Esophagus muscularis mucosa (tissue), 4 donors: ENCODE data around the gene SDK2. TPM values are rescaled to one million over a fixed set of nuclear protein-coding genes. Genes with fewer than 3 reads are reported as not detected.

Experiments used
- DNase-seq: peaks from one replicate; pipeline ENCODE4 v3.0.0-alpha.2; 2017; ENCODE audit errors: extremely low spot score
- H3K27ac ChIP-seq, 4 donors: fragments of 200-600 bp; sonication (generic); replicated peaks in 1 of 4; 1 replicate in 3 of 4; 2 replicates in 1 of 4; pipeline ENCODE4 v1.5.1; 2016 to 2019; ENCODE audit warnings: mild to moderate bottlenecking in 1 of 4
- H3K27me3 ChIP-seq, 4 donors: fragments of 200-600 bp; sonication (generic); one replicate each; pipeline versions ENCODE4 v1.5.1 to v1.6.0; 2016 to 2019
- H3K36me3 ChIP-seq, 4 donors: fragments of 200-600 bp; sonication (generic); one replicate each; pipeline ENCODE4 v1.5.1; 2016 to 2019
- H3K4me1 ChIP-seq, 4 donors: fragments of 200-600 bp; sonication (generic); one replicate each; pipeline ENCODE4 v1.5.1; 2016 to 2019
- H3K4me3 ChIP-seq, 4 donors: fragments of 200-600 bp; sonication (generic); 1 replicate in 2 of 4; 2 replicates in 2 of 4; pipeline ENCODE4 v1.5.1; 2016 to 2019; ENCODE audit warnings: mild to moderate bottlenecking in 4 of 4, moderate library complexity in 1 of 4
- H3K9me3 ChIP-seq, 4 donors: fragments of 200-600 bp; sonication (generic); 1 replicate in 3 of 4; 2 replicates in 1 of 4; pipeline ENCODE4 v1.5.1; 2016 to 2019
- EP300 ChIP-seq: sonication (generic); formaldehyde crosslinking; IDR thresholded peaks from one replicate; pipeline ENCODE4 v1.6.1; 2017; ENCODE audit warnings: antibody characterized with exemption
- POLR2A ChIP-seq: fragments of 450-650 bp; IDR thresholded peaks from one replicate; pipeline ENCODE4 v1.6.1; 2017; ENCODE audit warnings: antibody characterized with exemption, moderate library complexity, mild to moderate bottlenecking, low read depth
- POLR2AphosphoS5 ChIP-seq, 2 donors: sonication (generic); formaldehyde crosslinking; IDR thresholded peaks; one replicate each; pipeline ENCODE4 v1.6.1; 2017; ENCODE audit warnings: antibody characterized with exemption in 2 of 2
- WGBS: methylation state at CpG from one replicate; pipeline ENCODE4 v1.1.5; 2018; 5-methylcytosine and 5-hydroxymethylcytosine counted together
- intact Hi-C: fragments of 100-400 bp; cut with DNase I; formaldehyde crosslinking; loops from one replicate; pipeline ENCODE4 v1.15.1; 2023
- total RNA-seq, 4 donors: library from RNA; depleted of rRNA; stranded (reverse); fragments of >200 nt; gene quantifications; one replicate each; pipeline versions ENCODE4 v1.1.0 to v1.2.1, GENCODE V29; 2016
- TF ChIP-seq, protein P1 (sequence below), 3 experiments: fragments of 200-600 bp in 2 of 3; fragments of 450-650 bp in 1 of 3; sonication (generic) in 2 of 3; IDR thresholded peaks; one replicate each; pipeline ENCODE4 v1.5.1; 2017 to 2019; ENCODE audit warnings: antibody characterized with exemption in 3 of 3, mild to moderate bottlenecking in 2 of 3, moderate library complexity in 1 of 3

The SDK2 gene
- total RNA-seq, 4 donors from 2014 or later: 0.42 to 2.0 (median 1.2) TPM

DNA sequence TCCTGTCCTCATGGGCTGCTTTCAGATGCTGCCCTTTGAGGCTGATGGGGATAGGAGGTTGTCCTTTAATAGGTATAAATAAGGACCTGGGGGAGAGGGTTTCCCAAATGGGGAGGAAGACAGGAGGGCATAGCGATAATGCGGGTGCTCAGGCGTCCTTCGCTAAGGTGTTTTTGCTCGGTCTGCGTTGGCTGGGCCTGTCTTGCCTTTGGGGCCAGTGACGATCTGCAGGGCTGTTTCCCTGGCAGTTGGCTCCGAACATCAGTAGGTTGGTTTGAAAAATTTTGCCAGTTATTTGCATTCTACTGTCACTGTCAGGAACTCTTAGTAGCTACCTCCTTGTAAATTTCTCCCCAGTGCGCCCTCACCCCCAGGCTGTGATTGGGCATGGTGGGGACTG, 294.6 kb downstream of the SDK2 start:
- DNase-seq: no peak
- Histone ChIP-seq H3K27ac (peak overlapping the region; percentile 59 to 77 (median 64)), H3K9me3 (no peaks in the 10 kb centered on the region), H3K36me3 (no peaks in the 10 kb centered on the region), H3K4me3 (no peak overlapping the region), H3K4me1 (peaks cover 0 to 36% (median 32%) of the 10 kb centered on the region in 4 donors), H3K27me3 (no peaks in the 10 kb centered on the region)
- TF ChIP-seq POLR2AphosphoS5 (IDR thresholded peaks at IDR 0.05) (no peak), POLR2A (no peak), EP300 (no peak)
- TF ChIP-seq, protein P1, sequence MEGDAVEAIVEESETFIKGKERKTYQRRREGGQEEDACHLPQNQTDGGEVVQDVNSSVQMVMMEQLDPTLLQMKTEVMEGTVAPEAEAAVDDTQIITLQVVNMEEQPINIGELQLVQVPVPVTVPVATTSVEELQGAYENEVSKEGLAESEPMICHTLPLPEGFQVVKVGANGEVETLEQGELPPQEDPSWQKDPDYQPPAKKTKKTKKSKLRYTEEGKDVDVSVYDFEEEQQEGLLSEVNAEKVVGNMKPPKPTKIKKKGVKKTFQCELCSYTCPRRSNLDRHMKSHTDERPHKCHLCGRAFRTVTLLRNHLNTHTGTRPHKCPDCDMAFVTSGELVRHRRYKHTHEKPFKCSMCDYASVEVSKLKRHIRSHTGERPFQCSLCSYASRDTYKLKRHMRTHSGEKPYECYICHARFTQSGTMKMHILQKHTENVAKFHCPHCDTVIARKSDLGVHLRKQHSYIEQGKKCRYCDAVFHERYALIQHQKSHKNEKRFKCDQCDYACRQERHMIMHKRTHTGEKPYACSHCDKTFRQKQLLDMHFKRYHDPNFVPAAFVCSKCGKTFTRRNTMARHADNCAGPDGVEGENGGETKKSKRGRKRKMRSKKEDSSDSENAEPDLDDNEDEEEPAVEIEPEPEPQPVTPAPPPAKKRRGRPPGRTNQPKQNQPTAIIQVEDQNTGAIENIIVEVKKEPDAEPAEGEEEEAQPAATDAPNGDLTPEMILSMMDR (IDR thresholded peaks at IDR 0.05): no peak
- intact Hi-C loops: no loop called here
- WGBS: 68% methylated on average over 9 of the region's 9 CpGs

DNA sequence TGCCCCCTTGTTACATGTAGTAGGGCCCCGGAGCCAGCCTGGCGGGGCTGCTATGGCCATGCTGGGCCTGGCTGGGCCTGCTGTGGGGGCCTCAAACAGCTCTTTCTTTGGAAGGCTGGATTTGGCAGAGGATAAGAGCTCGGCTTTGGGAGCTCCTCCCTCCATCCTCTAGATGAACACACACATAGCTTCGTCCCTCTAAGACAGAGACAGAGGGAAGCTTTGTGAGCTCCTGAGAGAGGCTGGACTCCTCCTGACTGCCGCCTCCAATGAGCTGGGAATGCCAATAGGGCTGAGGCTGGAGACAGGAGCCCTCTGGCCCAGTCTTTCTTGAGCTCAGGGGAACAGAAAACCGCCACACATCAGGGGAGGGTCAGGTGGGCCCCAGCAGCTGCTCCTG, 295.1 kb downstream of the SDK2 start:
- Histone ChIP-seq H3K27ac (peak overlapping the region; percentile 59 to 77 (median 64)), H3K9me3 (no peaks in the 10 kb centered on the region), H3K4me3 (no peak overlapping the region), H3K27me3 (no peaks in the 10 kb centered on the region), H3K36me3 (no peaks in the 10 kb centered on the region), H3K4me1 (peaks cover 0 to 37% (median 33%) of the 10 kb centered on the region in 4 donors)
- 37% methylated on average over 6 of the region's 6 CpGs for WGBS
- intact Hi-C loops: no loop called here
- no peak for DNase-seq
- no peak for TF ChIP-seq POLR2AphosphoS5 (IDR thresholded peaks at IDR 0.05)

DNA sequence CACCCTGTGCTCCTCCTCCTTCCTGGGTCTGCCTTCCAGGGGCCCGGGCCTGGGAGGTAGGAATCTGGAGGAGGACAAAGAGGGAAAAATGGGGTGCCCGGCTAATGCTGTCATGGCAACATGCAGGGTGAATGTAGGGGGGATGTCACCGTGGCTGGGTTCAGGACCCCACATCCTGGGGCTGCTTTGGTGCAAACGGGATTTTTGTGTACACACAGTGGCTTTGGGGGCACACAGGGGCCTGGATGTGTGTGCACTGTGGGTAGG, 295.5 kb downstream of the SDK2 start:
- DNase-seq: no peak
- TF ChIP-seq POLR2AphosphoS5 (IDR thresholded peaks at IDR 0.05): no peak
- TF ChIP-seq, protein P1 (IDR thresholded peaks at IDR 0.05): no peak
- TF ChIP-seq EP300: no peak
- no peak for TF ChIP-seq POLR2A
- 60% methylated on average over 4 of the region's 4 CpGs for WGBS
- intact Hi-C loops: no loop called here
- H3K4me1 ChIP-seq: peaks cover 0 to 41% (median 36%) of the 10 kb centered on the region in 4 donors
- H3K4me3 ChIP-seq: no peak overlapping the region
- no peaks in the 10 kb centered on the region for H3K36me3 ChIP-seq
- H3K27me3 ChIP-seq: no peaks in the 10 kb centered on the region
- no peaks in the 10 kb centered on the region for H3K9me3 ChIP-seq
- peak overlapping the region; percentile 59 to 77 (median 64) for H3K27ac ChIP-seq

DNA sequence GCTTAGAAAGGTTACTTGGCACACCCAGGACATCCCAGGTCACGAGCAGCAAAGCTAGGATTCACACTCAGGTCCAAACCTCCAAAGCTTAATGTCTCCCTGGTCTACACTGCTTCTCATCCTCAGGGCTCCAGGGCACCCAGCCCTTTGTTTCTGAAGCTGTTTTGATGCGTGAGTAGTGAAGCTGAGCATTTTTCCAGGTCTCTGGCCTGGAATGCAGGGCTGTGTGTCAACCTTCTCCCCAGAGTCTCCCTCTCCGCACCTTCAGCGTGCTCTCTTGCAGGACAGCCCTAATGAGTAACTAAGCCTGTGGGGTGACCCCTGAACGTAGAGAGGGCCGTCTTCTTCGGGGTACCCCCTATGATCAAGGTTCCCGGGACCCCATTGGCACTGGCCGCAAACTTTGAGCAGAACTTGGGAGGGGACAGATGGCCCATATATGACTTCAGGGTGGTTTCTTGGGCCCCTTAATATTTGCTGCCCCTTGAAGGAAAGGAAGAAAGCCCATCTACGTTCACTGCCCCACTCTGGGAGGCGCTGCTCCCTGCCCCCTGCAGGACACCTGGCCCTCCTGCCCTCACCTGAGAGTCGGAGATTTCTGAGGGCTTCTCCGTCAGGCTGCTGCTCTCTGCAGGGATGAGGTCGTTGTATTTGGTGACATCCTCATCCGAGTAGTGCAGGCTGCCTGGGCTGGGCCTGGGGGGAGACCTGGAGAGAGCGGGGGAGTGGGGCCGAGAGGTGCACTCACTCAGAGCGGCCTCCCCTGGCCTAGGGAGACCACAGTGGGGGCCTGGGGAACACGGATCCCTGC, 296.0 kb downstream of the SDK2 start:
- no peak overlapping the region for H3K4me3 ChIP-seq
- H3K9me3 ChIP-seq: no peaks in the 10 kb centered on the region
- intact Hi-C loops: no loop called here
- no peaks in the 10 kb centered on the region for H3K36me3 ChIP-seq
- peaks cover 1 to 46% (median 41%) of the 10 kb centered on the region in 4 donors for H3K4me1 ChIP-seq
- 84% methylated on average over 18 of the region's 19 CpGs for WGBS
- TF ChIP-seq EP300: no peak
- no peaks in the 10 kb centered on the region for H3K27me3 ChIP-seq
- peak overlapping the region; percentile 40 to 77 (median 63) for H3K27ac ChIP-seq
- no peak for DNase-seq

DNA sequence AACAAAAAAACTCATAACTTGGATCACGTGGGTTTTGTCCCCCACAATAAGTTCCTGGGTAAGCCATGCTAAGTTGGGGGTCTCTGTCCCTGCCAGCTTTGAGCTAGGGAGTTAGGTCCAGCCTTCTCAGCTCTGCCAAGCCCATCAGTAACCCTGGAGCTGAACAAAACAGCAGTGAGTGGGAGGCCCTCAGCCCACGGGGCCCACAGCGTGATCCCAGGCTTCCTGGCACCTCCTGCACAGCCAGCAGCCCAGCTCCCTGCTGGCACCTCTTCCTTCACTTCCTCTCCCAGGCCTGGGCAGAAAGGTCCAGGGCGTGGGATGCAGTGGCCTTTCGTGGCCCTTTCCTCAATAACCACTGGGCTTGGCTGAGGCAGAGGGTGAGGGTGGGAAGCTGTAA, 296.9 kb downstream of the SDK2 start:
- peak overlapping the region in 3 of 4 donors; percentile 5 to 77 (median 67) for H3K27ac ChIP-seq
- no peak for DNase-seq
- no peak for TF ChIP-seq POLR2A
- TF ChIP-seq POLR2AphosphoS5 (IDR thresholded peaks at IDR 0.05): no peak
- no peak for TF ChIP-seq EP300
- TF ChIP-seq, protein P1 (IDR thresholded peaks at IDR 0.05): no peak
- H3K9me3 ChIP-seq: no peaks in the 10 kb centered on the region
- H3K4me1 ChIP-seq: peaks cover 10 to 55% (median 50%) of the 10 kb centered on the region in 4 donors
- WGBS: 38% methylated on average over 5 of the region's 5 CpGs
- H3K27me3 ChIP-seq: no peaks in the 10 kb centered on the region
- H3K36me3 ChIP-seq: no peaks in the 10 kb centered on the region
- no peak overlapping the region for H3K4me3 ChIP-seq
- intact Hi-C loops: no loop called here
